Measurements from ENCODE around the gene GAN. TPM values are rescaled to one million over a fixed set of nuclear protein-coding genes. Genes with fewer than 3 reads are reported as not detected.

GAN gene
- total and polyA plus RNA-seq, 10 of the 15 experiments (the other 5 are each of a cell fraction or from before 2014, with no cell fraction given) = 0.42 to 8.4 (median 2.5) TPM

GRCh38 chr16:81403601-81404391 is 89.0 kb downstream of the GAN start (continued):
- TF ChIP-seq TCF3 (IDR thresholded peaks at IDR 0.05; ENCODE audit: borderline replicate concordance, insufficient read depth, low read depth, low read length) = no peak
- TF ChIP-seq RUNX3 (IDR thresholded peaks at IDR 0.05; ENCODE audit: low read length) = peak; percentile 94
- TF ChIP-seq KAT2A (conservative IDR thresholded peaks at IDR 0.05; ENCODE audit: control insufficient read depth, low read depth, low read length) = no peak
- TF ChIP-seq GATAD2B (conservative IDR thresholded peaks at IDR 0.05; ENCODE audit: low read depth) = peak; percentile 77; the same call in 1 of the 2 replicates
- TF ChIP-seq LARP7 (IDR thresholded peaks at IDR 0.05) = peak; percentile 73
- no peak for TF ChIP-seq KDM1A (IDR thresholded peaks at IDR 0.05; ENCODE audit: borderline replicate concordance)
- no peak for TF ChIP-seq ZZZ3 (IDR thresholded peaks at IDR 0.05; ENCODE audit: control insufficient read depth, insufficient read length, low read depth)
- TF ChIP-seq RAD21 (IDR thresholded peaks at IDR 0.05; ENCODE audit: insufficient read depth, low read depth, low read length) = peak; percentile 99
- TF ChIP-seq FOXM1 (IDR thresholded peaks at IDR 0.05; ENCODE audit: low read depth, low read length) = 0 out of 2 replicates have a peak, but pooled peaks have one; percentile 24
- TF ChIP-seq, protein P1, sequence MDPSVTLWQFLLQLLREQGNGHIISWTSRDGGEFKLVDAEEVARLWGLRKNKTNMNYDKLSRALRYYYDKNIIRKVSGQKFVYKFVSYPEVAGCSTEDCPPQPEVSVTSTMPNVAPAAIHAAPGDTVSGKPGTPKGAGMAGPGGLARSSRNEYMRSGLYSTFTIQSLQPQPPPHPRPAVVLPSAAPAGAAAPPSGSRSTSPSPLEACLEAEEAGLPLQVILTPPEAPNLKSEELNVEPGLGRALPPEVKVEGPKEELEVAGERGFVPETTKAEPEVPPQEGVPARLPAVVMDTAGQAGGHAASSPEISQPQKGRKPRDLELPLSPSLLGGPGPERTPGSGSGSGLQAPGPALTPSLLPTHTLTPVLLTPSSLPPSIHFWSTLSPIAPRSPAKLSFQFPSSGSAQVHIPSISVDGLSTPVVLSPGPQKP (IDR thresholded peaks at IDR 0.05; ENCODE audit: low read depth, low read length) = no peak
- TF ChIP-seq RFX5 (IDR thresholded peaks at IDR 0.05; ENCODE audit: low read depth, low read length) = no peak
- 0 out of 2 replicates have a peak, but pooled peaks have one; percentile 42 for TF ChIP-seq ZNF207 (IDR thresholded peaks at IDR 0.05; ENCODE audit: borderline replicate concordance)
- TF ChIP-seq PAX5 (IDR thresholded peaks at IDR 0.05; ENCODE audit: borderline replicate concordance, low read depth, low read length) = no peak
- TF ChIP-seq ZNF24 (IDR thresholded peaks at IDR 0.05) = 0 out of 2 replicates have a peak, but pooled peaks have one; percentile 13
- TF ChIP-seq MTA3 (IDR thresholded peaks at IDR 0.05; ENCODE audit: borderline replicate concordance, low read length) = no peak
- no peak for TF ChIP-seq ETV6 (conservative IDR thresholded peaks at IDR 0.05 in 1 of 2, IDR thresholded peaks at IDR 0.05 in 1 of 2; ENCODE audit: borderline replicate concordance in 1 of 2, low read depth in 1 of 2)
- TF ChIP-seq SMC3 (IDR thresholded peaks at IDR 0.05; ENCODE audit: borderline replicate concordance, low read length) = peak; percentile 99
- TF ChIP-seq SMARCA5 (IDR thresholded peaks at IDR 0.05) = peak; percentile 29; the same call in 1 of the 2 replicates
- no peak for TF ChIP-seq FOS (IDR thresholded peaks at IDR 0.05; ENCODE audit: borderline replicate concordance, extremely low read depth, insufficient read length)
- TF ChIP-seq IKZF1 (conservative IDR thresholded peaks at IDR 0.05) = peak; percentile 50
- peak; percentile 55 for TF ChIP-seq RELA (IDR thresholded peaks at IDR 0.05; ENCODE audit: borderline replicate concordance, partially characterized antibody)
- TF ChIP-seq POU2F2 (IDR thresholded peaks at IDR 0.05; ENCODE audit: borderline replicate concordance, low read depth, low read length) = 0 out of 3 replicates have a peak, but pooled peaks have one; percentile 18
- peak; percentile 14 to 19; a peak in 1 of 4 replicates for TF ChIP-seq IKZF2 (IDR thresholded peaks at IDR 0.05)
- TF ChIP-seq RB1 (IDR thresholded peaks at IDR 0.05; ENCODE audit: borderline replicate concordance) = 0 out of 2 replicates have a peak, but pooled peaks have one; percentile 46
- peak; percentile 72 for TF ChIP-seq SPI1 (IDR thresholded peaks at IDR 0.05; ENCODE audit: borderline replicate concordance, insufficient read depth, low read depth, low read length)
